Stimulated activated CD8-positive, alpha-beta memory T cell treated with anti-CD3 and anti-CD28 coated beads, Interleukin-15, amount 100 ng/mL, for 4 hours (primary cell): ENCODE results near the gene TBCB.

Experiments used
- DNase-seq, 2 donors: peaks; one replicate each; pipeline ENCODE4 v3.0.0-alpha.2; 2020; ENCODE audit warnings: low read depth in 2 of 2

The TBCB gene

GRCh38 chr19:36136964-36137686, 21.9 kb downstream of the TBCB start:
- DNase-seq = no peak

GRCh38 chr19:36139120-36139472, 23.8 kb downstream of the TBCB start:
- no peak for DNase-seq

DNA sequence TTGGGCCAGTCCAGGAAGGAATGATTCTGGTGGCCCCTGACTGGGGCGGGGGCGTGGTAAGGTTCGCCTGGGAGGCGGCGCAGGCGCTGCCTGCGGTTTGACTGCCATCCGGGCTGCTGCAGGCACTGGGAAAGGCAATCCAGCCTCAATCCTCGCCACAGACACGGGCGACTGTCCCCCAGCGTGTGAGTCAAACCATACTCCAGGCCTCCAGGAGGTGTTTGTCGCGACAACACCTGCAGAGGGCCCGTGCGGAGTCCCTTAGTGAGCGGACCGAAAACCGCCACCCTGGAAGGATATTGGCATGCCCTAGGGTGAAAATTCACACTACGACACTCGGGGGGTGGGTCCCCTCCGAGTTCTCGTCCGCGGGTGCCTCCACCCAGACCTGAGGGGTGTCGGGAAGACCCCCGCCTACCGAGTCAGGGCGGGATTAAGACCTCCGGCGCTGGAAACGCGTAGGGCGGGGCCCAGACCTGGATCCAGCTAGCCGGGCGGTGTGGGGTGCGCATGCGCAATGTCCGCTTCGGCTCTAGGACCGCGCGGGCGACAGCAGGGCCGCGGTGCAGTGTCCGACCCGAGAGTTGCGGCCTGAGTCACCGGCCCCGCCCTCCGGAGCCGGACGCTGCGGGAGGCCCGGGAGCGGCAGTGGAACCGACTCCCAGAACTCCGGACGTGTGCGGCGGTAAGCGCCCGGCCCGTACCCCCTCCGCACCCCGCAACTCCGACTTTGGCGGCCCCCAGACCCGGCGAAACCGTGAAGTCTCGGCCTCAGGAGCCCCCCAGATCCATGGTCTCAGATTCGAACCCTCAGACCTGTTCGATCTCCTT, 24.4 kb downstream of the TBCB start, which contains the start of gene CAPNS1:
TSS of gene CAPNS1 (plus strand) at position 594 of the 831 bp plus-strand sequence. CDS start 946 bp downstream, outside the sequence.
- peak; percentile 85 for DNase-seq

GRCh38 chr19:36140304-36141038, 25.2 kb downstream of the TBCB start:
- peak in 1 of 2 donors; percentile 3 for DNase-seq

GRCh38 chr19:36141039-36141927, 26.0 kb downstream of the TBCB start:
- DNase-seq = peak; percentile 72 to 77

DNA sequence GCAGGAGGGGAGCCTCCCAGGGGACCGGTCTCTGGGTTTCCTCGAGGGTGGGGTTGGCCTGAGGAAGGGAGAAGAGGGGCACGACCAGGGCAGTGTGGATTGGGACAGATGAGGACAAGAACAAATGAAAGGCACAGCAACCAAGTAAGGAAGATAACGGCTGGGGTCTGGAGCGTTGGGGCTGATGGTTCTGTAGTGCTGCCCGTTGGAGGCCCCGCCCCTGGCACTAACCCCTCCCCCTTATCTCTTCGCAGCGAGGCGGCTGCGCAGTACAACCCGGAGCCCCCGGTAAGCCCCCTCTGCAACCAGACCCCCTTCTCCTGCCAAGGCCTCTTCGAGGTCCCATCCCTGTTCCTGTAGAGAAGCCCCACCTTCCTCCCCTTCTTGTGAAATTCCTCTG, 26.8 kb downstream of the TBCB start:
- no peak for DNase-seq

DNA sequence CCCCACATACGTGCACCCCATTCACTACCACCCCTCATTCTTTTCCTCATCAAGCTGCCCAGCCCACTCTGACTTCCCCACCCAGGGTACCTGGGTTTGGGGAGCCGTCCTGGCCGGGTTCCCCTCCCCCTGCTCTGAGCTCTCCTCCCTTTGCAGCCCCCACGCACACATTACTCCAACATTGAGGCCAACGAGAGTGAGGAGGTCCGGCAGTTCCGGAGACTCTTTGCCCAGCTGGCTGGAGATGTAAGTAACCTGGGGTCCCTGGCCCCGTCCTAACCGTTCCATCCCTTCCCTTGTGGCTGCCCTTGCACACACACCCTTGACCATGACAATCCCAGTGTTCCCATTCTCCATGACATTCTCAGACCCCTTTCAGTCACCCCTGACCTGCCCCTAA, 27.2 kb downstream of the TBCB start:
- DNase-seq = no peak

DNA sequence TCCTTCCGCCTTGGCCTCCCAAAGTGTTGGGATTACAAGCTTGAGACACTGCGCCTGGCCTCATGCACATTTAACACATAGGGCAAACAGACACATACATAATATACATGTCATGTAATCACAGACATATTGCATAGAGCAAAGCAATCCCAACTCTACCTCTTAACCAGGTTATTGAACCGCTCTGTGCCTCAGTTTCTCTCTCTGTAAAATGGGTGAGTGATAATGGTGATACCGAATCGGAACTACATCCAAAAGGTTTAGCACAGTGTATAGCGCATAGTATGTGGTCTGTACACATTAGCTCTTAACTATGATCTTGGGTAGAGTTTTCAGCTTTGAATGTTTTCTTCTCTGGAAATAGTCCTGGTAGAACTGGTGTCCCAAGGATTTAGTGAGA, 29.4 kb downstream of the TBCB start:
- no peak for DNase-seq

- DNase-seq = no peak
Observed at GRCh38 chr19:36149673-36150406, 34.6 kb downstream of the TBCB start.

GRCh38 chr19:36150586-36150985, 35.3 kb downstream of the TBCB start:
- no peak for DNase-seq

DNA sequence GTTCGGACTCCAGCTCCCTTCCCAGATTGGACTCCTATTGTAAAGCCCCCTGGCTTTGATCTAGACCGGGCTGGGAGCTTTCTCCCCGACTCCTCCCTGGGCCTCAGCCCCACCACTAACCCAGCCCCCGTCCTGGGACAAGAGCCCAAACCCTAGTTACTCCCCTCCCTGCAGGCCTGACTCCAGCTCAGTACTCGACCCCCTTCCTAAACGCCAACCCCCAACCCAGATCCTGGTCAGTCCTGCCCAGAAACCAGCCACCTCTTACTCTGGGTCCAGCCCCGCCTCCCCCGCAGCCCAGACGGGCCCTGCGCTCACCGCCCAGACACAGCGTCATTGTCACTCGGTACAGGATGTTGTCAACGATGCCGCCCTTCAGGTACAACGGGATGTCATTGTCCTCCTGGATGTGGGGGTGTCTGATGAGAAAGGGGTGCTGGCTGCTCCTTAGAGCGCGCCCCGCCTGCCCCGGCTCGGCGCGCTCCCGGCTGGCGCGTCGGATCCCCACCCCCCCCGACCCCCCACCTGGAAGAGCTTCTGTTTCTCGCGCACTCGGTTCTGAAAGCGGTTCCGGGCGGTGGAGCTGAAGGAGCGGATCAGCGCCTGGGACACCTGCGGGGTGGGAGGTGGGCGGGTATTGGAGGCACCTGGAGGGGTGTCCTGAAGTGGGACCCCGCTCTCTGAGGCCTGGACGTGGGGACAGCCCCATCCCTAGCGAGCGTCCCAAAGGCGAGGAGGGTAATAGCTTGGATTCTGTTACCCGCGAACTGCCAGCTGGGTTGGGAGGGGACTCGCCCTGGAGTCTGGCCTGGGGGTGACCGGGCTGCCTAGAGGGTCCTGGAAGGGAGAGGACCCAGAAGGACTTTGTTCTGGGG, 36.1 kb downstream of the TBCB start:
- no peak for DNase-seq

DNA sequence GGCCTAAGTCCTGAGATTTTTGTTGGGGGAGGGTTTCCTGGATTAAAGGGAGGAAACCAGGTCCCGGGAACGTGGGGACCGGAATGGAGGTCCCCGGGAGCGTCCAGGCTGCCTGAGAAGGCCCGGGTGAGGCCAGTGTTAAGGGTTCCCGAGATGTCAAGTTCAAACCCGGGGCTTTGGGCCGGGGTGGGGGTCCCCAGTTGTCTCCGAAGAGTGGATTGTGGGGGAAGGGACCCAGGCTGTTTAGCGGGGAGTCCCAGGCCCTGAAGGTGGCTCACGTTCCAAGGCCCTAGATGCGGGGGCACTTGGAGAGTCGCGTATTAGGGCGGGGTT, 36.7 kb downstream of the TBCB start:
- DNase-seq = no peak

- DNase-seq = no peak
Observed at GRCh38 chr19:36152352-36153091, 37.3 kb downstream of the TBCB start, which contains the start of gene COX7A1. COX7A1 (minus strand) TSS chr19:36152447; CDS start chr19:36152407, 40 bp downstream.

DNA sequence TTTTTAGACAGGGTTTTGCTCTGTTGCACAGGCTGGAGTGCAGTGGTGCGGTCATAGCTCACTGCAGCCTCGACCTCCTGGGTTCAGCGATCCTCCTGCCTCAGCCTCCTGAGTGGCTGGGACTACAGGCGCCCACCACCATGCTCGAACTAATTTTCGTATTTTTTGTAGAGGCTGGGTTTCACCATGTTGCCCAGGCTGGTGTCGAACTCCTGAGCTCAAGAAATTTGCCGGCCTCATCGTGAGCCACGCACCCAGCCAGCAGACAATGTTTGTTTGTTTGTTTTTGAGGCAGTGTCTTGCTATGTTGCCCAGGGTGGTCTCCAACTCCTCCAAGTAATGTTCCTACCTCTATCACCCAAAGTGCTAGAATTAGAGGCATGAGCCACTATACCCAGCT, 37.9 kb downstream of the TBCB start:
- no peak for DNase-seq

DNA sequence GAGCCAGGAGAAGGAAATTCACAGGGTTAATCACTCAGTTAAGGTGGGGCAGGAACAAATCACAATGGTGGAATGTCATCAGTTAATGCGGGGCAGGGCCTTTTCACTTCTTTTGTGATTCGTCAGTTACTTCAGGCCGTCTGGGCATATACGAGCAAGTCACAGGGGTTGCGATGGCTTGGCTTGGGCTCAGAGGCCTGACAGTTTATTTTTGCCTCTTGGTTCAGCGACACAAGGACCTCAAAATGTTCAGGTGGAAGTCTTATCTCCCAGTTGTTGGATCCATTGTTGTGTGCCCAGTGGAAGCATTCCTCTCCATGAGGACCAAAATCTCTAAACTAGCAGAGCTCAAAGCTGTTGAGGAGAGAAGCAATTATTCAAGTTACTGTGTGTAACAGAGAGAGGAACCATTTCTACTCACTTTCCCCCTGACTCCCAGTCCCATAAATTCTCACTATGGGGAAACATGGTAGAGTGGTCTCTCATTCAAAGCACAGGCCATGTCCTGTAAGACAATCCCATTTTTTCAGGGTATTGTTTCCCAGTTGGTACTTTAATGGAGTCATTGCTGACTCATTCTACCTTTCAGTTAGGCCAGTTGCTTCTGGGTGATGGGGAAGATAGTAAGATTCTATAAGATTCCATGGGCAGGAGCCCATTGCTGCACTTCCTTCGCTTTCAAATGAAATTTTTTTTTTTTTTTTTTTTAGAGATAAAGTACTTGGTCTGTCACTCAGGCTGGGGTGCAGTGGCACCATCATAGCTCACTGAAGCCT, 45.7 kb downstream of the TBCB start:
- no peak for DNase-seq

DNA sequence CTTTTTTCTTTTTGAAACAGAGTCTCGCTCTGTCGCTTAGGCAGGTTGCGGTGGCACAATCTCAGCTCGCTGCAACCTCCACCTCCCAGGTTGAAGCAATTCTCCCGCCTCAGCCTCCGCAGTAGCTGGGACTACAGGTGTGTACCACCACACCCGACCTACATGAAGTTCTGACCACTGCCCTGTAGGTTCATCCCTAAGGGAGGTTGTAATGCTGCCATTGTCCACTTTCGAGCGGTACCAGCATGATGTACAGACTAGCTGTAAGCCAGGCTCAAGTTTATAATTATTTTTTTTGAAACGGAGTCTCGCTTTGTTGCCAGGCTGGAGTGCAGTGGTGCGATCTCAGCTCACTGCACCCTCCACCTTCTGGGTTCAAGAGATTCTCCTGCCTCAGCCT, 48.5 kb downstream of the TBCB start:
- DNase-seq = no peak

GRCh38 chr19:36169084-36169760, 54.0 kb downstream of the TBCB start:
- DNase-seq = no peak

DNA sequence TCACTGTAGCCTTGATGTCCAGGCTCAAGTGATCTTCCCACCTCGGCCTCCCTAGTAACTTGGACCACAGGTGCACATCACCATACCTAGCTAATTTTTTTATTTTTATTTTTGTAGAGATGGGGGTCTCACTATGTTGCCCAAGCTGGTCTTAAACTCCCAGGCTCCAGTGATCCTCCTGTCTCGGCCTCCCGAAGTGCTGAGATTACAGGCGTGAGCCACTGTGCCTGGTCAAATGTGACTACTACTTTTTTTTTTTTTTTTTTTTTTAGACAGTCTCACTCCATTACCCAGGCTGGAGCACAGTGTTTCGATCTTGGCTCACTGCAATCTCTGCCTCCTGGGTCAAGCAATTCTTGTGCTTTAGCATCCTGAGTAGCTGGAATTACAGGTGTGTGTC, 57.6 kb downstream of the TBCB start:
- no peak for DNase-seq
